GM19468 (cell line): ENCODE results near the gene MYOZ3.

Experiments used
- ATAC-seq: cut with Tn5 transposase; IDR thresholded peaks from one replicate; pipeline ENCODE4 v1.9.1; 2021; ENCODE audit warnings: mild to moderate bottlenecking, moderate library complexity, moderate number of reproducible peaks; ENCODE audit not compliant: unreplicated experiment; ENCODE audit errors: extremely low read depth

The MYOZ3 gene

DNA sequence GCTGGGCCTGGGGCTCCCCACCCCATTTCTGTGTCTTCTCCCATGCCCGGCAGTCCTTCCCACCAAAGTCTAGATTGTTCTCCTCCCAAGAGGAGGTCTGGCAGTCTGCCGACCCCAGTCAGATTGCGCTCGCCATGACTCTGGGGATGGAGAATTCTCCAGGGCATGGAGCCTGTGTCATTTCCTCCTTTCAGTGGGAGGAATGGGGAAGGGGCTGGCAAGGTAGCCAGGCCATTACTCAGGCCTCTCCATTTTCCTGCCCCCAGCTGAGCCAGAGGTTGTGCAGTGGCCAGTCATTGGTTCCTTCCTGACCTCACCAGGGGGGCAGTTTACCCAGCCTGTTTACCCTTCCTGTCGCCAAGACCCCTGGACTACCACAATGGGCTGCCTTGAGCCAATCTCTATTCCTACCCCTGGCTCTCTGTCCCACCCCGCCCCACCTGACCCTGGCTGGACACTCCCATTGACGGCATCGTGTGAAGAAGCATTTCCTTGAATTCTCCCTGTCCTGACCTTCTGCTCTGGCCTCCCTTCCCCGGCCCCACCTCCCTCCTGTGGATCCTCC lies 20.0 kb upstream of the MYOZ3 start:
- no peak for ATAC-seq

- ATAC-seq, result no peak
Observed at GRCh38 chr5:150641824-150642566, 19.1 kb upstream of the MYOZ3 start.

DNA sequence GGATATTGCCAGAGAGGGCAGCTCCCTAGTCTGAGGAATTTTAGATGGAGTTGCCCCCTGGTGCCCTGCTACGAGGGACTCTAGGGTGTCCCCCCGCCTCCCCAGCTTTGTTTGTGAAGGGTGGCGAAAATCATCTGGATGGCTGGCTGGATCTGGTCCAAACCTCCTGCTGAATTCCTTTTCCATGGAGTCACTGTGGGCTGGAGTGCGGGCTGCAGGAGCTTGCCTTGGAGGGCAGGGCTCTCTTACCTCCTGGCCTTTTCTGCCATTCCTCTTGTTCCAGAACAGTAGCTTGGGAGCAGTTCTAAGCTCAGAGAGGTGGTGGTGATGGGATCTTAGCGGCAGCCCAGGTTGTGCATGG lies 18.5 kb upstream of the MYOZ3 start:
- ATAC-seq, result no peak

GRCh38 chr5:150642991-150643710 lies 17.9 kb upstream of the MYOZ3 start:
- ATAC-seq, result no peak

DNA sequence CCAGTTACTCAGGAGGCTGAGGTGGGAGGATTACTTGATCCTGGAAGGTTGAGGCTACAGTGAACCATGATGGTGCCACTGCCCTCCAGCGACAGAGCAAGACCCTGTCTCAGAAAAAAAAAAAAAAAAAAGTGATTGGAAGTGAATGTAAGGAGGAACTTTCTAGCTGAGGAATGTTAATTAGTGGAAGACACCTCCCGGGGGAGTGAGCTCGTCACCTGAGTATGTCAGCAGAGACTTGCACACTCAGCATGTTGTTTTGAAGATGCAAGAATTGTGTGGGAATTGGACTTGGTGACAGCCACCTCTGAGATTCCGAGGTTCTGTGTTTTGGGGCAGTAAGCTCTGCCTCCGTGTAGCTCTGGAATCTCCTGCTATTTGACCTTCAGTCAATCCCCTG lies 17.0 kb upstream of the MYOZ3 start:
- ATAC-seq, result no peak

- no peak for ATAC-seq
Observed at GRCh38 chr5:150644514-150644913, 16.5 kb upstream of the MYOZ3 start.

DNA sequence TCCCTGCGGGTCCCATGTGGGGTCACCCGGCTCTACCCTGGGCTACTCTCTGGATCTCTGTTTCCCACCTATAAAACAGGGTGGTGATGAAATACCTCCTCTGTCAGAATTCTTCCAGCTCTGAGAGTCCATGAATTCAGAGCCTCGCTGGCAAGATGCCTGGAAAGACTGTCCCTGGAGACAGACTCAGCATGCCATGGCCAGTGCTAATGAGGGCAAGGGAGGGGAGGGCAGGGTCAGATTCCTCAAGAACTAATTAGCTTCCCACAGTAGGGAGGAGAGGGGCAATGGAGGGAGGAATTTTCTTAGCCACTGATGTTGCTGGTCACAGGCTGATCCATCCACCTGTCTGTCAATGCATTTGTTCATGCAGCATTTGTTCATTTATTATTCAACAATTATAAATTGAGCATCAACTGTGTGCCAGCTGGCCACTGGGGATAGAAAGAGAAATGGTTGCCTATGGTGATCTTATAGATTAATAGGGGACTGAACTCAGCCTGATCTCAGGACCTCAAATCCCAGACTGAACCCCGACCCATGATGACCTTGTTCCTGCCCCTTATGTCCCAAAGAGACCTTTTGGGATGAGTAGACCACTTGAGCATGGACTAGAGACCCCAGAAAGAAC lies 15.9 kb upstream of the MYOZ3 start:
- no peak for ATAC-seq

- no peak for ATAC-seq
Observed at GRCh38 chr5:150647275-150648251, 13.5 kb upstream of the MYOZ3 start.

GRCh38 chr5:150648294-150649107 lies 12.6 kb upstream of the MYOZ3 start:
- no peak for ATAC-seq

DNA sequence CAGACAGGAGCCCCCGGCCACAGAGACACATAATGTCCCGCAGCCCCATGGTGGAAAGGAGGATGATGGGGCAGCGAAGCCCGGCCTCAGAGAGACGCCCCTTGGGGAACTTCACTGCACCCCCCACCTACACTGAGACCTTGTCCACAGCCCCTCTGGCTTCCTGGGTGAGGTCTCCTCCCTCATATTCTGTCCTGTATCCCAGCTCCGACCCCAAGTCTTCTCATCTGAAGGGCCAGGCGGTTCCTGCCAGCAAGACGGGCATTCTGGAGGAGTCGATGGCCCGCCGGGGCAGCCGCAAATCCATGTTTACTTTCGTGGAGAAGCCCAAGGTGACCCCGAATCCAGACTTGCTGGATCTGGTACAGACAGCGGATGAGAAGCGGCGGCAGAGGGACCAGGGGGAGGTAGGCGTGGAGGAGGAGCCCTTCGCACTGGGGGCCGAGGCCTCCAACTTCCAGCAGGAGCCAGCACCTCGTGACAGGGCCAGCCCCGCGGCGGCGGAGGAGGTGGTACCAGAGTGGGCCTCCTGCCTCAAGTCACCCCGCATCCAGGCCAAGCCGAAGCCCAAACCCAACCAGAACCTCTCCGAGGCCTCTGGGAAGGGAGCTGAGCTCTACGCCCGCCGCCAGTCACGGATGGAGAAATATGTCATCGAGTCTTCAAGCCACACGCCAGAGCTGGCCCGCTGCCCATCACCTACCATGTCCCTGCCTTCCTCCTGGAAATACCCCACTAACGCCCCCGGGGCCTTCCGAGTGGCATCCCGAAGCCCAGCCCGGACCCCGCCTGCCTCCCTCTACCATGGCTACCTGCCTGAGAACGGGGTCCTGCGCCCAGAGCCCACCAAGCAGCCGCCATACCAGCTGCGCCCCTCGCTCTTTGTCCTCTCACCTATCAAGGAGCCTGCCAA lies 11.7 kb upstream of the MYOZ3 start:
- no peak for ATAC-seq

DNA sequence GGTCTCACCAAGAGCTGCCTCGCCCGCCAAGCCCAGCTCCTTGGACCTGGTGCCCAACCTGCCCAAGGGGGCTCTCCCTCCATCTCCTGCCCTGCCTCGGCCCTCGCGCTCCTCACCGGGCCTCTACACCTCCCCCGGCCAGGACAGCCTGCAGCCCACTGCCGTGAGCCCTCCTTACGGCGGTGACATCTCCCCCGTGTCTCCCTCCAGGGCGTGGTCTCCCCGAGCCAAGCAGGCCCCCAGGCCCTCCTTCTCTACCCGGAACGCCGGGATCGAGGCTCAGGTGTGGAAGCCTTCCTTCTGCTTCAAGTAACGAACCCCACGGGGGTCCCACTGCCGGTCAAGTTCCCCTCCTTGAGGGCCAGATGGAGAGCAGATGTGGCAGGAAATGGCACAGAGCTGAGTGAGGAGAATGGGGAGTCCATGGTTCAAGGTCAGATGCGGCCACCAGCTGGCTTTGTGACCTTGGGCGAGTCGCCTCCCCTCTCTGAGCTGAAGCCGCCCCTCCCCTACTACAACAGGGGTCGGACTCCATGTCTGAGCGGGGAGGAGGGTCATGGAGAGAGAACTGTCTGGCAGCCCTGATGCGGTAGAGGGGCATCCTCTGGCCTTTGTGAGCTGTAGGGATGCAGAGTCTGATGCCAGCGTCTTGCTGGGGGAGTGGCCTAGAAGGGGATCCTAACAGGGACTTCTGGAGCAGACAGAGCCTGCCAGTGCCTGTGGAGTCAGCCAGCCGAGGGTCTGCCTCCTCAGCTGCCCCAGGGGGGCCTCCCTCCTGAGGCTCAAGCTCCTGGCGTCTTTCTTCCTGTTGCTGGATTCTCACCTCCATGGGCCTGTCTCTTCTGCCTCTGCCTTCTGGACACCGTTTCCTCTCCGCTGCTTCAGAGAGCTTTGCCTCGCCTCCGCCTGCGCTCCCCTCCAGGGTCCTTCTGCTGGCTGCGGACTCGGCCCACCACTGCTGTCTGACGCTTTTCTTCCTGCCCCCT lies 10.7 kb upstream of the MYOZ3 start:
- no peak for ATAC-seq

- ATAC-seq, result no peak
Observed at GRCh38 chr5:150651382-150651781, 9.7 kb upstream of the MYOZ3 start.

DNA sequence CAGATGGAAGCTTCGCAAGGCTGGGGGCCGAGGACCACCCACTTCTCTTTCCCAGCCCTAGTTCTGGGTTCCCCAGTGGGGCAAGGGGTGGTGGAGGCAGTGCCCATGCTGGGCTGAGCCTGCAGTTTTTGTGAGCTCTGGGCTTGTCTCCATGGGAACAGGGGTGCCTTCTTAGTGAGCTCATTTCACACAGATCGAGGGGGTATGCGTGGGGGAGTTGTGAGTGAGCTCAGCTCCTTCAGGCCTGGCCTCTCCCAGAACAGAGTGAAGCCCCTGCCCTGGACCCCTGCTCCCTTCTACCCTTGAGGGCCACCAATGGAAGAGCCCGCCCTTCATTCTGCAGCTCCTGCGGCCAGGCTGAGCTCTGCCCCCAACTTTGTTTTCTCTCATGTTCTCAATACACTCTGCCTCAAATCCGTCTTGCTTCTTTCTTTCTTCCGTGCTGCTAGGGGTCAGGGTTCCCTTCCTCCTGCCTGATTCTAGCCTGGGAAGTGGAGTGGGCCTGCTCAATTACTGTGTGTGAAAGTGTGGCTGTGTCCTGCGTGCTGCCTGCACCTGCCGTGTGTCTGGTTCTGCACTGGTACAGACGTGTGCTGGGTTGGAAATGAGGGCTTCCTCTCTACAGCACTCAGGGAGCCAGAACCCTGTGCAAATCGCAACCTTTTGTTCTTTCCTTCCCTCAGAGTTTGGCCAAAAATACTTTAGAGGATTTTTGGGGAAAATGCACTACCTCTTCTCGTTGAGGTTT lies 9.0 kb upstream of the MYOZ3 start:
- ATAC-seq, result no peak

- ATAC-seq, result no peak
Observed at GRCh38 chr5:150653145-150653761, 7.8 kb upstream of the MYOZ3 start.

GRCh38 chr5:150653762-150654556 lies 7.1 kb upstream of the MYOZ3 start:
- no peak for ATAC-seq
